NCI-H1417 (cell line): ENCODE data around the gene TMEM181.
"Not testable (repeated sequence)": the region's sequence is repeated elsewhere in the genome, so short reads cannot be mapped to it uniquely, and the experiment has no call there.

Experiments used
- DNase-seq, 3 experiments: peaks; one replicate each; lab custom pipeline; 2025; lab: John Stamatoyannopoulos, UW

Gene TMEM181

GRCh38 chr6:158638324-158638854 is 78.5 kb downstream of the TMEM181 start:
- DNase-seq, result no peak

- DNase-seq, result no peak
Measured at GRCh38 chr6:158639056-158639455, 79.2 kb downstream of the TMEM181 start.

- no peak for DNase-seq
Measured at GRCh38 chr6:158640519-158640918, 80.6 kb downstream of the TMEM181 start.

- DNase-seq, result no peak
Measured at GRCh38 chr6:158642097-158642601, 82.3 kb downstream of the TMEM181 start.

GRCh38 chr6:158643836-158644230 is 83.9 kb downstream of the TMEM181 start:
- no peak for DNase-seq

- peak; percentile 88 to 99 (median 98) for DNase-seq
Measured at GRCh38 chr6:158644231-158645063, 84.6 kb downstream of the TMEM181 start, which contains the start of gene DYNLT1. DYNLT1 (minus strand) TSS chr6:158644743; CDS start chr6:158644708, 35 bp downstream.

- peak in 1 of 3 experiments; percentile 88 for DNase-seq
Measured at GRCh38 chr6:158645064-158646022, 85.5 kb downstream of the TMEM181 start.

GRCh38 chr6:158646023-158646910 is 86.4 kb downstream of the TMEM181 start:
- DNase-seq, result no peak

- peak in 1 of 3 experiments; percentile 36 for DNase-seq
Measured at GRCh38 chr6:158647501-158647900, 87.6 kb downstream of the TMEM181 start.

GRCh38 chr6:158648682-158649131 is 88.8 kb downstream of the TMEM181 start:
- no peak for DNase-seq

GRCh38 chr6:158649289-158650143 is 89.6 kb downstream of the TMEM181 start, which contains the start of gene SYTL3:
SYTL3 (plus strand) TSS chr6:158650054; CDS start chr6:158663269, 13,215 bp downstream.
- DNase-seq, result peak in 1 of 3 experiments; percentile 89

- not testable (repeated sequence) for DNase-seq
Measured at GRCh38 chr6:158651981-158652737, 92.3 kb downstream of the TMEM181 start.

- no peak for DNase-seq
Measured at GRCh38 chr6:158653577-158654354, 93.9 kb downstream of the TMEM181 start.

- DNase-seq, result peak in 2 of 3 experiments; percentile 43 to 60
Measured at GRCh38 chr6:158654498-158654897, 94.6 kb downstream of the TMEM181 start.

- DNase-seq, result peak in 1 of 3 experiments; percentile 91
Measured at GRCh38 chr6:158654960-158655489, 95.1 kb downstream of the TMEM181 start.

- DNase-seq, result peak in 2 of 3 experiments; percentile 57 to 91
Measured at GRCh38 chr6:158655569-158656450, 95.9 kb downstream of the TMEM181 start.

GRCh38 chr6:158656986-158657385 is 97.1 kb downstream of the TMEM181 start:
- not testable (repeated sequence) for DNase-seq
